Measurements from ENCODE around the gene SOX1. TPM values are rescaled to one million over a fixed set of nuclear protein-coding genes. Genes with fewer than 3 reads are reported as not detected.

SOX1 gene
- total and polyA plus RNA-seq, 9 of the 15 experiments (the other 6 are each of a cell fraction or from before 2014, with no cell fraction given), result not detected

DNA sequence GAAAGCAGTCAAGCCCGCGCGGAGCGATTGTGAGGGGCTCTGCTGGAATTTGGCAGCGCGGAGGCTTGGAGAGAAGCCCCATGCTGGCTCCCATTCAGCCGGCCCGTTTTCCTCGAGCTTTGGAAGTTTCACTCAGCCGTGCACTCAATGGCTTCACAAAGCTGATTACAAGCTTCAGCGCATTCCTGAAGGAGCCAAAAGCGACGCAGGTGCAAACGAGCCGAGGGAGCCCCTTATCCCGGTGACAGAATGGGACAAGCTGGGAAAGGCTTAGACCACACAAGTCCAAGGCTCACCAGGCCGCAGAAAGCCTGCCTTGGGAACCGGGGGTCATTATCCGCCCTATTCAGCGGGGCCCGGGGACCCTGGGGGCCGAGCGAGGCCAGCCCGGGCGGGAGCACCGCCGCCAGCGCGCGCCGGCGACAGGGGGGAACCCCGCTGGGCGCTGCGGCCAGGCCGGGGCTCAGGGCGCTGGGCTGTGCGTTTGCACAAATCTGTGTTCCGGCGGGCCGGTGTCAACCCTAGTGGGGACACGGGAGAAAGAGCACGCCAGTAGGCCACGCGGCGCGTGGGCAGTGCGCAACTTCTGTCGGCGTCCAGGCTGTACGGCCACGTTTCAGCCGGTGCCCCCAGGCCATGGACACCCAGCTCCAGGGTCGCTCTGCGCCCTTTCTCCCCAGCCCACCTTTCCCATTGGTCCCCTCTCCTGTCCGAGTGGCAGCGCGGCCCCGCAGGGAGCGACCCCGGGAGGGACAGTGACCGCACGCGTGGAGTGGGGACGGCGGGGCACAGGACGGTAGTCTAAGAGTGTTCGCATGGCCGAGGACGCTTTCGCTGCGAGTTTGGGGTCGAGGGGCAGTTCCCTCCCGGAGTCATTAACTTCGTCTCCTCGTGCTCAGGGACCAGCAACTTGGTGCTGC, 37.3 kb downstream of the SOX1 start:
- H3K27ac ChIP-seq (ENCODE audit: extremely low read depth, low read depth, low read length), result no peak overlapping the region
- peaks cover 3 to 28% of the 10 kb centered on the region in 2 experiments; a peak in 3 of 5 replicates for H3K27me3 ChIP-seq (ENCODE audit: control insufficient read depth in 2 of 2, insufficient read depth in 2 of 2, low read length in 2 of 2)
- H3K4me1 ChIP-seq (replicated peaks in 1 of 2; ENCODE audit: control insufficient read depth in 2 of 2, insufficient read depth in 2 of 2, low read length in 2 of 2), result no peaks in the 10 kb centered on the region
- H3K36me3 ChIP-seq (ENCODE audit: control insufficient read depth, insufficient read depth, low read length), result no peaks in the 10 kb centered on the region
- no peak for FAIRE-seq
- no peak overlapping the region for H2AFZ ChIP-seq (ENCODE audit: low read depth, low read length)
- POLR2A ChIA-PET, result no interaction called here
- no TSS peak for BruUV-seq (replicated peaks)
- H3K4me2 ChIP-seq (ENCODE audit: insufficient read depth, low read length), result no peak overlapping the region
- CTCF ChIA-PET (ENCODE audit: low intra/inter-chr PET ratio), result no interaction called here
- no peak for DNase-seq (ENCODE audit: extremely low read depth in 1 of 4, low spot score in 3 of 4)
- H3K9me3 ChIP-seq (replicated peaks; ENCODE audit: control insufficient read depth, insufficient read depth, low read depth, low read length), result no peaks in the 10 kb centered on the region
- WGBS (ENCODE audit: insufficient coverage, low coverage, missing lambda C conversion rate), result 6% methylated on average over 22 of the region's 76 CpGs
- no peak overlapping the region for H3K4me3 ChIP-seq
- H3K9me1 ChIP-seq (ENCODE audit: control insufficient read depth, insufficient read depth, low read length), result no peaks in the 10 kb centered on the region
- H3K9ac ChIP-seq (ENCODE audit: insufficient read depth in 1 of 2, low read depth in 2 of 2, low read length in 2 of 2), result no peak overlapping the region
- H4K20me1 ChIP-seq (replicated peaks; ENCODE audit: control insufficient read depth, insufficient read depth, low read length), result no peaks in the 10 kb centered on the region
- intact Hi-C loops (cut with micrococcal nuclease), result no loop called here
- H3K79me2 ChIP-seq (ENCODE audit: control insufficient read depth, insufficient read depth, low read length), result no peaks in the 10 kb centered on the region
- no peak for ATAC-seq
- in situ Hi-C loops (cut with MboI), result no loop called here
- no peak for TF ChIP-seq MNT (conservative IDR thresholded peaks at IDR 0.05)
- no peak for TF ChIP-seq NONO (IDR thresholded peaks at IDR 0.05; ENCODE audit: low read depth in 2 of 2, low read length in 1 of 2)
- TF ChIP-seq ZNF197 (CRISPR knock-in tag; IDR thresholded peaks at IDR 0.05; ENCODE audit: low read depth), result no peak
- no peak for TF ChIP-seq CREBBP (IDR thresholded peaks at IDR 0.05; ENCODE audit: low read depth, low read length)
- TF ChIP-seq CUX1 (CRISPR knock-in tag; IDR thresholded peaks at IDR 0.05), result no peak
- no peak for TF ChIP-seq AFF1 (IDR thresholded peaks at IDR 0.05; ENCODE audit: low read depth in 1 of 2, partially characterized antibody in 2 of 2)
- TF ChIP-seq TAL1 (IDR thresholded peaks at IDR 0.05), result no peak
- TF ChIP-seq, protein P1, sequence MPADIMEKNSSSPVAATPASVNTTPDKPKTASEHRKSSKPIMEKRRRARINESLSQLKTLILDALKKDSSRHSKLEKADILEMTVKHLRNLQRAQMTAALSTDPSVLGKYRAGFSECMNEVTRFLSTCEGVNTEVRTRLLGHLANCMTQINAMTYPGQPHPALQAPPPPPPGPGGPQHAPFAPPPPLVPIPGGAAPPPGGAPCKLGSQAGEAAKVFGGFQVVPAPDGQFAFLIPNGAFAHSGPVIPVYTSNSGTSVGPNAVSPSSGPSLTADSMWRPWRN (IDR thresholded peaks at IDR 0.05; ENCODE audit: low read depth), result no peak

Data from K562 (cell line).